Astrocyte of the spinal cord (primary cell): ENCODE results near the gene PRM3.

Experiments
- DNase-seq: peaks from one replicate; pipeline ENCODE4 v3.0.0; 2011; ENCODE audit warnings: low read depth, low spot score
- H3K4me3 ChIP-seq: 2 replicates; pipeline ENCODE4 v1.5.1; 2011; ENCODE audit warnings: low read depth, mild to moderate bottlenecking, low read length, moderate library complexity
- CTCF ChIP-seq: IDR thresholded peaks from 2 replicates; pipeline ENCODE4 v1.5.1; 2012; ENCODE audit warnings: low read depth, mild to moderate bottlenecking, low read length, inconsistent platforms
- in situ Hi-C: cut with HindIII; loops from 2 replicates; pipeline ENCODE4 v1.10.0; 2017; ENCODE audit warnings: low sequenced_read_pairs

Gene PRM3

DNA sequence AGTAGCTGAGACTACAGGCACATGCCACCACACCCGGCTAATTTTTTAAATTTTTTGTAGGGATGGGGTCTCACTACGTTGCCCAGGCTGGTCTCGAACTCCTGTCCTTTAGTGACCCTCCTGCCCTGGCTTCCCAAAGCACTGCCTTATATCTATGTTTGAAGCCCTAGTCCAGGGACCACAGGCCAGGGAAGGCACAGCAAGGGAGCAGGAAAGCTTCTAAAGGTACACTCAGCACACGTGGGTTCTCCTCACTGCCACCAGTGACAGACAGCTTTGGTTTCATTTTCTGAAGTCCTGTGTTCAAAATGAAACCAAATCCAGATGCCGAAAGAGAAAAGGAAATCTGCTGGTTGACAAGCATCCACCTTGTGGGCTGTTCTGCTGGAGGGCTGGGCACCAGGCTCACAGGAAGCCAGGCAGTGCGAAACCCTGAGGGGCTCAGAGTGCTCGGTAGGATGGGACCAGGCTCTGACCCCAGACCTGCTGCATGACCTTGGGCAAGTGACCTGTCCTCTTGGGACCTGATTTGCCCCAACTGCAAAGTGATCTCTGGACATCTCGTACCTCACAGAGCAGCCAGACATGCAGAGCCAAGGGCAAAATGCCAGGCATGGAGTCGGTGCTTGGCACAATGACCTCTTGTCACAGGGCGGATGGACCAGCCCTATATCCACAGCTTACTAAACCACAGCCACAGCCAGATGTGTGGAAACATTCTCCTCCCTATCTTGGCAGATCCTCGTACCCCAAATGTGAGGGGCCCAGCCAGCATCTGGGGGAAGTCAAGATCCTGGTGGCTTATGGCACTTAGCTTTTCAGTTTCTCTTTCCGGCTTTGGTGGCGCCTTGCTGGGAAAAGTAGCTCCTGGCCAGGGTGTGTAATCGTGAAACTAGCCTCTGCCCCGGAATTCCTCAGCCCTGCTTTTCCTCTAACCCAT is 14.6 kb downstream of the PRM3 start:
- DNase-seq: no peak
- in situ Hi-C loops: no loop called here

GRCh38 chr16:11257131-11257938 is 16.1 kb downstream of the PRM3 start:
- in situ Hi-C loops: no loop called here
- H3K4me3 ChIP-seq: peak overlapping the region; percentile 66
- TF ChIP-seq CTCF: peak; percentile 92
- DNase-seq: peak; percentile 82

More for the DNA sequence above, 14.6 kb downstream of the PRM3 start:
- H3K4me3 ChIP-seq: no peak overlapping the region
- TF ChIP-seq CTCF: no peak

DNA sequence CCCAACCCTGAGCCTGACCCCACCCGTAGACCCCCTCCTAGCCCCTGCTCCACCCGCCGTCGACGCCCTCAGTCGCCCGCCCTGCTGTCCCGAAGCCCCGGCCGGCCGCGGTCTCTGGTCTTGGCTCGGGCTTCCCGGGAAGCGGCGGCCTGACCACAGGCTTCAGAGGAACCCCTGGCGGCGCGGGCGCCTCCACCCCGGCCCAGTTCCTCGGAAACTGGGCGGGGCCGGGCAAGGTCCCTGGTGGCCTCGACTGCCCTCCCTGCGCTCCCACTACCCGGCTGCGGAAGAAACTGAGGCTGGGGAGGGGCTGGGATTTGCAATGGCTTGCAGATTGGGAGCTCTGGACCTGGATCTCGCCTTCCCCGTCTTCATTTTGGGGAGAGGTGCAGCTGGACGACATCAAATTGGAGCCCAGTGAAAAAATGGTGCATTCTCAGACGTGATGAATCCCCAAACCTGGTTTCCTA is 16.7 kb downstream of the PRM3 start:
- H3K4me3 ChIP-seq: peak overlapping the region; percentile 66
- TF ChIP-seq CTCF: no peak
- in situ Hi-C loops: no loop called here
- DNase-seq: peak; percentile 60

DNA sequence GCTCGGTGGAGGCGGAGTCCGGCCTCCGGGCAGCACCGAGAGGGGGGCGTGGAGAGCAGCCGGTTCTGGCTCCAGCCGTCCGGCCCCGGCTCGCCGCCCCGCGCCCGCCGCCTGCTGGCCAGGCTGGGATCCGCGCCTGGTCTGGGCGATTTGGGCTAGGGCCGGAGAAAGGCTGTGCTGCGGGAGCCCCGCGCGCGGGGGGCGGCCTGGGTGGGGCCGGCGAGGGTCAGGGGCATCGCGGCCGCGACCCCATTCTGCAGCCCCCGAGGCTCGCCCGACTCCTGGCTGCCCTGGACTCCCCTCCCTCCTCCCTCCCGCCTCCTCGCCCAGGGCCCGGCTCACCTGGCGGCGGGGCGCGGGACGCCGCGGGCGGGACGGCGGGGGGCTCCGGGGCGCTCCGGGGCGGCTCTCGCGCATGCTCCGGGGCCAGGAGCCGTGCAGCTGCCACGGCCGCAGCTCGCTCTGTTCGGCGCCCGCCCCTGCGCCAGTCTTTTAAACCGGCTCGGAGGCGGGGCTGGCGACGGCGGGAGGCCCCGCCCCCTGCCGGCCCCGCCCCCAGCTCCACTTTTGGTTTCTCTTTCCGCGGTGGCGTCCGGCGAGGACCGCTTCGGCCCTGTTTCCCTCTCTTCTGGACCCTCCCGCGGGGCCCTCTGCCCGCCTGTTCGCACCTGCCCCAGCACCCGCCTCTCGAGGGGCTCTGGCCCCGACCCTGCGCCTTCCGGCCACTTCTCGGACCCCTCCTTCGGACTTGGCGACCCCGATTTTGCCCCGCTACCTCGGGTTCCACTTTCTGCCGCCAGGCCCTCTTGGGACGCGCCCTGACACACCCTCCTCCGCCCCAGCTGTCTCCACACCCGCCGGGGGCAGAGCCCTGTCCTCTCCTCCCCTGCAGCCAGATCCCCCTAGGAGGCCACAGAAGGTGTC is 17.4 kb downstream of the PRM3 start, which contains the start of gene SOCS1:
Gene SOCS1 (minus strand): TSS at position 468 of the 924 bp plus-strand sequence. CDS start 726 bp downstream, outside the sequence.
- in situ Hi-C loops: no loop called here
- DNase-seq: peak; percentile 86
- peak within 1 kb of the TSS; percentile 66 for H3K4me3 ChIP-seq
- peak; percentile 69 for TF ChIP-seq CTCF

- in situ Hi-C loops: no loop called here
- TF ChIP-seq CTCF: no peak
- H3K4me3 ChIP-seq: peak overlapping the region; percentile 56
- DNase-seq: peak; percentile 48
Observed at GRCh38 chr16:11254913-11255736, 18.3 kb downstream of the PRM3 start.
